ENCODE measurements around the gene WIPF2. TPM values are rescaled to one million over a fixed set of nuclear protein-coding genes. Genes with fewer than 3 reads are reported as not detected.

Gene WIPF2, protein sequence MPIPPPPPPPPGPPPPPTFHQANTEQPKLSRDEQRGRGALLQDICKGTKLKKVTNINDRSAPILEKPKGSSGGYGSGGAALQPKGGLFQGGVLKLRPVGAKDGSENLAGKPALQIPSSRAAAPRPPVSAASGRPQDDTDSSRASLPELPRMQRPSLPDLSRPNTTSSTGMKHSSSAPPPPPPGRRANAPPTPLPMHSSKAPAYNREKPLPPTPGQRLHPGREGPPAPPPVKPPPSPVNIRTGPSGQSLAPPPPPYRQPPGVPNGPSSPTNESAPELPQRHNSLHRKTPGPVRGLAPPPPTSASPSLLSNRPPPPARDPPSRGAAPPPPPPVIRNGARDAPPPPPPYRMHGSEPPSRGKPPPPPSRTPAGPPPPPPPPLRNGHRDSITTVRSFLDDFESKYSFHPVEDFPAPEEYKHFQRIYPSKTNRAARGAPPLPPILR
- 1 to 10 TPM; 5.0 to 8.5 TPM for total RNA-seq

DNA sequence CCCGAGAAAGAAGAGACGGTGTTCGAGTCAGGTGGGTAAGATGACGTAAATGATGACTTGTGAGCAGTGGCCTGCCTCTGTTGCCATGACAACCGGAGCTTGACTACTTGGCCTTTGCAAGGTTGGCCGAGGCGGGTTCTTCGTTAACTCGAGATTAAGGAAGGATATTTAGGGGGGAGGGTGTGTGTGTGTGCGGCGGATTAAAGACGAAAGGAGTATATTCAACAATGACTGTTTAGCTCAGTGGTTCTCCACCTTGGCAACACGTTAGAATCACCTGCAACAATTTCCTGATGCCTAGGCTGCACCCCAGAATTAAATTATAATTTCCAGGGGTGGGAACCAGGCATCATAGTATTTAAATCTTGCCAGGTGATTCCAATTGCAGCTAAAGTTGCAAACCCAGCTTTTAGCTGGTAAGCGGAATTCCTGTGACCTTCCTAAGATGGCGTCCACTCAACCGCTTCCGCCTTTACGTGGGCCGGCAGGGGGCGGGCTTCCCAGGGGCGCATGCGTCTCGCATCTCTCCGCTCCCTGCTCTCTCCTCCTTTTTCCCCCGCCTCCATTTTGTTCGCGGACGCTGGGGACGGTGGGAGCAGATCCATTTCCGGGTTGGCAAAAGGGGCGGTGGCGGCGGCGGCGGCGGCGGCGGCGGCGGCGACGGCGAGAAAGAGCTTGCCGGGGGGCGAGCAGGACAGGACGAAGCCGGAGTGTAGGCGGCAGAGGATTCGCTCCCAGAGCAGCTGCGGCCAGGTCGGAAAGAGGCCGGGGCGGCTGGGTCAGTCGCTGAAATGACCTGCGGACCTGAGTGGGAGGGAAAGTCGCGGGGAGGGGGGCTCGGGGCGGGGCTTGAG is at the start of gene WIPF2:
WIPF2 (plus strand) TSS at position 565 of the 854 bp plus-strand sequence. CDS start 37,156 bp downstream, outside the sequence.
- H3K27ac ChIP-seq: peak within 1 kb of the TSS; percentile 91
- peak; percentile 96 for DNase-seq (ENCODE audit: low spot score)
- peaks cover 0 to 15% of the 10 kb centered on the region in 2 donors for H3K4me1 ChIP-seq
- peaks cover 3% of the 10 kb centered on the region for H3K36me3 ChIP-seq
- TF ChIP-seq, protein P1, sequence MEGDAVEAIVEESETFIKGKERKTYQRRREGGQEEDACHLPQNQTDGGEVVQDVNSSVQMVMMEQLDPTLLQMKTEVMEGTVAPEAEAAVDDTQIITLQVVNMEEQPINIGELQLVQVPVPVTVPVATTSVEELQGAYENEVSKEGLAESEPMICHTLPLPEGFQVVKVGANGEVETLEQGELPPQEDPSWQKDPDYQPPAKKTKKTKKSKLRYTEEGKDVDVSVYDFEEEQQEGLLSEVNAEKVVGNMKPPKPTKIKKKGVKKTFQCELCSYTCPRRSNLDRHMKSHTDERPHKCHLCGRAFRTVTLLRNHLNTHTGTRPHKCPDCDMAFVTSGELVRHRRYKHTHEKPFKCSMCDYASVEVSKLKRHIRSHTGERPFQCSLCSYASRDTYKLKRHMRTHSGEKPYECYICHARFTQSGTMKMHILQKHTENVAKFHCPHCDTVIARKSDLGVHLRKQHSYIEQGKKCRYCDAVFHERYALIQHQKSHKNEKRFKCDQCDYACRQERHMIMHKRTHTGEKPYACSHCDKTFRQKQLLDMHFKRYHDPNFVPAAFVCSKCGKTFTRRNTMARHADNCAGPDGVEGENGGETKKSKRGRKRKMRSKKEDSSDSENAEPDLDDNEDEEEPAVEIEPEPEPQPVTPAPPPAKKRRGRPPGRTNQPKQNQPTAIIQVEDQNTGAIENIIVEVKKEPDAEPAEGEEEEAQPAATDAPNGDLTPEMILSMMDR (IDR thresholded peaks at IDR 0.05): peak; percentile 71 to 82
- no peaks in the 10 kb centered on the region for H3K9me3 ChIP-seq
- no peaks in the 10 kb centered on the region for H3K27me3 ChIP-seq
- peak within 1 kb of the TSS; percentile 68 to 70 for H3K4me3 ChIP-seq

DNA sequence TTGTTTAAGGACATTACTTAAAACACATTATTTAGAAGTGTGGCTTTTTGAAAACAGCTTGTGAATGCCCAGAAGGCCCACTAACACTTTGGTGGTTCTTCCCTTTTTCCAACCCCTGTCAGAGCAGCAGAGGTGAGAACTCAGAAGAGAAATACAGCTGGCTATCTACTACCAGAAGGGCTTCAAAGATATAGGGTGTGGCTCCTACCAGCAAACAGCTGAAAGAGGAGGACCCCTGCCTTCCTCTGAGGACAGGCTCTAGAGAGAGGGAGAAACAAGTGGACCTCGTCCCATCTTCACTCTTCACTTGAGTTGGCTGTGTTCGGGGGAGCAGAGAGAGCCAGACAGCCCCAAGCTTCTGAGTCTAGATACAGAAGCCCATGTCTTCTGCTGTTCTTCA is 48.8 kb upstream of the WIPF2 start:
- H3K36me3 ChIP-seq: peaks cover 72% of the 10 kb centered on the region
- no peak overlapping the region for H3K27ac ChIP-seq
- no peaks in the 10 kb centered on the region for H3K4me1 ChIP-seq
- H3K4me3 ChIP-seq: no peak overlapping the region
- no peaks in the 10 kb centered on the region for H3K27me3 ChIP-seq
- no peak for DNase-seq (ENCODE audit: low spot score)
- TF ChIP-seq, protein P1 (IDR thresholded peaks at IDR 0.05): no peak
- no peaks in the 10 kb centered on the region for H3K9me3 ChIP-seq

DNA sequence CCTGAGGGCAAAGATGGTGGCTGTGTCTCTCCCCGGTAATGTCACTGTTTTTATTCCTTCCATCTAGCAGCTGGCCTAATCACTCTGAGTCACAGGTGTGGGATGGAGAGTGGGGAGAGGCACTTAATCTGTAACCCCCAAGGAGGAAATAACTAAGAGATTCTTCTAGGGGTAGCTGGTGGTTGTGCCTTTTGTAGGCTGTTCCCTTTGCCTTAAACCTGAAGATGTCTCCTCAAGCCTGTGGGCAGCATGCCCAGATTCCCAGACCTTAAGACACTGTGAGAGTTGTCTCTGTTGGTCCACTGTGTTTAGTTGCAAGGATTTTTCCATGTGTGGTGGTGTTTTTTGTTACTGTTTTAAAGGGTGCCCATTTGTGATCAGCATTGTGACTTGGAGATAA is 47.4 kb upstream of the WIPF2 start:
- H3K36me3 ChIP-seq: peaks cover 58% of the 10 kb centered on the region
- no peak for DNase-seq (ENCODE audit: low spot score)
- TF ChIP-seq, protein P1 (IDR thresholded peaks at IDR 0.05): no peak

DNA sequence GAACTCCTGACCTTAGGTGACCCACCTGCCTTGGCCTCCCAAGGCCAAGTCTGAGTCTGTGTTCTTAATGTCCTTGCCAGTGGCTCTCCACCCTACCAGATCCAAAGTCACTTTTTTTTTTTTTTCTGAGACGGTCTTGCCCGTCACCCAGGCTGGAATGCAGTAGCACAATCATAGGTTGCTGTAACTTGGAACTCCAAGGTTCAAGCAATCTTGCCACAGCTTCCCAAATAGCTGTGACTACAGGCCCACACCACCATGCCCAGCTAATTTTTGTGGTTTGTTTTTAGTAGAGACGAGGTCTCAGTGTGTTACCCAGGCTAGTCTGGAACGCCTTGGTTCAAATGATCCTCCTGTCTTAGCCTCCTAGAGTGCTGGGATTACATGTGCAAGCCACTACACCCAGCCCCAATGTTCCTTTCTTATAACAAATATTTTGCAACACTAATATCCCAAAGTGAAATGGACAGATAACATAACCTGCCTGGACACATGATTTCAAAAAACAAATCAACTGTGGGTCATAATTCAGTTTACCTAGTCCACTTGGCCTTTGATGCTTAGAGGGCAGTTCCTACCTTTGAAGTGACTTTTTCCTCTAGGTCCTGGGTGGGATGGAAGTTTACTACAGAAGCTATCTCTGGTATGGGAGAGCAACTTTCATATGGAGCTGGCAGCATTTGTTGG is 45.9 kb upstream of the WIPF2 start:
- Histone ChIP-seq H3K4me1 (peaks cover 0 to 18% of the 10 kb centered on the region in 2 donors), H3K27me3 (no peaks in the 10 kb centered on the region), H3K4me3 (no peak overlapping the region), H3K27ac (no peak overlapping the region), H3K36me3 (peaks cover 46% of the 10 kb centered on the region), H3K9me3 (no peaks in the 10 kb centered on the region)
- TF ChIP-seq, protein P1 (IDR thresholded peaks at IDR 0.05): no peak
- DNase-seq (ENCODE audit: low spot score): no peak

More for the DNA sequence above, 47.4 kb upstream of the WIPF2 start:
- H3K4me3 ChIP-seq: no peak overlapping the region
- H3K4me1 ChIP-seq: peaks cover 0 to 4% of the 10 kb centered on the region in 2 donors
- H3K27ac ChIP-seq: no peak overlapping the region
- H3K27me3 ChIP-seq: no peaks in the 10 kb centered on the region
- no peaks in the 10 kb centered on the region for H3K9me3 ChIP-seq

- TF ChIP-seq, protein P1 (IDR thresholded peaks at IDR 0.05): no peak
- no peaks in the 10 kb centered on the region for H3K9me3 ChIP-seq
- peaks cover 43% of the 10 kb centered on the region for H3K36me3 ChIP-seq
- no peak for DNase-seq (ENCODE audit: low spot score)
- no peaks in the 10 kb centered on the region for H3K27me3 ChIP-seq
- no peak overlapping the region for H3K27ac ChIP-seq
- peaks cover 0 to 18% of the 10 kb centered on the region in 2 donors for H3K4me1 ChIP-seq
- no peak overlapping the region for H3K4me3 ChIP-seq
Observed at GRCh38 chr17:40173778-40174135, 45.3 kb upstream of the WIPF2 start.
